HepG2 (cell line): ENCODE measurements around the gene GBA2. TPM values are rescaled to one million over a fixed set of nuclear protein-coding genes. Genes with fewer than 3 reads are reported as not detected.

Experiments
- AKAP8 ChIP-seq: sonication (generic); formaldehyde crosslinking; IDR thresholded peaks from 2 replicates; pipeline ENCODE4 v1.5.1; 2020; ENCODE audit warnings: mild to moderate bottlenecking, missing genetic modification reagents
- ARHGAP35 ChIP-seq: sonication (generic); formaldehyde crosslinking; IDR thresholded peaks from 2 replicates; pipeline ENCODE4 v1.9.0; 2022; ENCODE audit warnings: mild to moderate bottlenecking, inconsistent platforms, moderate library complexity, missing genetic modification reagents, borderline replicate concordance
- ARNTL ChIP-seq: sonication (generic); formaldehyde crosslinking; IDR thresholded peaks from 2 replicates; pipeline ENCODE4 v1.4.0; 2020; ENCODE audit warnings: mild to moderate bottlenecking, missing genetic modification reagents
- FOXM1 ChIP-seq: sonication (generic); formaldehyde crosslinking; IDR thresholded peaks from 2 replicates; pipeline ENCODE4 v1.5.0; 2020; ENCODE audit warnings: missing genetic modification reagents
- FOXP4 ChIP-seq: sonication (generic); formaldehyde crosslinking; IDR thresholded peaks from 2 replicates; pipeline ENCODE4 v1.4.0; 2020; ENCODE audit warnings: missing genetic modification reagents
- KDM5A ChIP-seq: fragments of 200-600 bp; sonication (generic); IDR thresholded peaks from 2 replicates; pipeline ENCODE4 v1.7.0; 2018; ENCODE audit warnings: antibody characterized with exemption, mild to moderate bottlenecking, low read length, borderline replicate concordance
- KLF12 ChIP-seq: sonication (generic); formaldehyde crosslinking; IDR thresholded peaks from 2 replicates; pipeline ENCODE4 v1.4.0; 2020; ENCODE audit warnings: missing genetic modification reagents, borderline replicate concordance
- MEIS1 ChIP-seq: sonication (generic); formaldehyde crosslinking; IDR thresholded peaks from 2 replicates; pipeline ENCODE4 v1.9.0; 2021; ENCODE audit warnings: mild to moderate bottlenecking, missing genetic modification reagents, moderate library complexity, borderline replicate concordance
- MXI1 ChIP-seq: IDR thresholded peaks from 3 replicates; pipeline ENCODE4 v1.6.1; 2012; ENCODE audit warnings: low read depth, low read length, inconsistent platforms, borderline replicate concordance
- NCOA2 ChIP-seq: sonication (generic); formaldehyde crosslinking; IDR thresholded peaks from 2 replicates; pipeline ENCODE4 v1.8.0; 2022; ENCODE audit warnings: inconsistent platforms
- NFIC ChIP-seq: IDR thresholded peaks from 2 replicates; pipeline ENCODE4 v1.6.1; 2012; ENCODE audit warnings: mild to moderate bottlenecking, low read length, inconsistent platforms
- PBX2 ChIP-seq: IDR thresholded peaks from 2 replicates; pipeline ENCODE4 v1.6.1; 2016; ENCODE audit warnings: control low read depth
- RELA ChIP-seq: sonication (generic); formaldehyde crosslinking; IDR thresholded peaks from 2 replicates; pipeline ENCODE4 v1.4.0; 2020; ENCODE audit warnings: missing genetic modification reagents
- RFXAP ChIP-seq: sonication (generic); formaldehyde crosslinking; IDR thresholded peaks from 2 replicates; pipeline ENCODE4 v1.4.0; 2020; ENCODE audit warnings: missing genetic modification reagents, borderline replicate concordance
- SAFB2 ChIP-seq: sonication (generic); formaldehyde crosslinking; IDR thresholded peaks from 2 replicates; pipeline ENCODE4 v1.5.1; 2020; ENCODE audit warnings: missing genetic modification reagents, low read depth, mild to moderate bottlenecking, borderline replicate concordance
- SKI ChIP-seq: fragments of 450-650 bp; IDR thresholded peaks from one replicate; pipeline ENCODE4 v1.6.1; 2018; ENCODE audit warnings: mild to moderate bottlenecking; ENCODE audit not compliant: partially characterized antibody
- SMARCE1 ChIP-seq: fragments of 450-650 bp; IDR thresholded peaks from 2 replicates; pipeline ENCODE4 v1.6.1; 2017; ENCODE audit warnings: borderline replicate concordance
- SP4 ChIP-seq: sonication (generic); formaldehyde crosslinking; IDR thresholded peaks from 2 replicates; pipeline ENCODE4 v1.8.1; 2023; ENCODE audit warnings: mild to moderate bottlenecking, missing genetic modification reagents
- TCF7L2 ChIP-seq: IDR thresholded peaks from 2 replicates; pipeline ENCODE4 v1.6.1; 2011; ENCODE audit warnings: mild to moderate bottlenecking, low read depth, low read length, moderate library complexity
- TP53 ChIP-seq: sonication (generic); formaldehyde crosslinking; conservative IDR thresholded peaks from 2 replicates; pipeline ENCODE4 v1.4.0; 2020; ENCODE audit warnings: missing genetic modification reagents
- USF2 ChIP-seq, 2 experiments: sonication (generic) in 1 of 2; formaldehyde crosslinking in 1 of 2; IDR thresholded peaks; 2 replicates each; pipeline versions ENCODE4 v1.5.1 to v1.6.1; 2011 to 2020; ENCODE audit warnings: borderline replicate concordance in 1 of 2, low read depth in 1 of 2, low read length in 1 of 2, mild to moderate bottlenecking in 1 of 2, missing genetic modification reagents in 1 of 2, moderate library complexity in 1 of 2
- ZMYM2 ChIP-seq: sonication (generic); formaldehyde crosslinking; IDR thresholded peaks from 2 replicates; pipeline ENCODE4 v1.8.0; 2022; ENCODE audit warnings: mild to moderate bottlenecking, missing genetic modification reagents
- ZNF124 ChIP-seq: sonication (generic); formaldehyde crosslinking; IDR thresholded peaks from 2 replicates; pipeline ENCODE4 v1.4.0; 2020; ENCODE audit warnings: missing genetic modification reagents
- ZNF549 ChIP-seq: sonication (generic); formaldehyde crosslinking; IDR thresholded peaks from 2 replicates; pipeline ENCODE4 v1.5.0; 2020; ENCODE audit warnings: missing genetic modification reagents
- ZNF713 ChIP-seq: sonication (generic); formaldehyde crosslinking; IDR thresholded peaks from 2 replicates; pipeline ENCODE4 v1.4.0; 2020; ENCODE audit warnings: mild to moderate bottlenecking, missing genetic modification reagents
- polyA plus RNA-seq, 8 experiments: library from polyadenylated mRNA; depleted of rRNA in 3 of 8; stranded (reverse) in 7 of 8; unstranded in 1 of 8; fragments of >200 nt; fragmentation: Illumina TruSeq in 4 of 8; extraction: Trizol in 4 of 8; gene quantifications; 2 replicates each; pipeline versions ENCODE4 v1.2.1 to v1.2.3, GENCODE V29; 2011 to 2016; ENCODE audit warnings: low read depth in 4 of 8, missing spikeins in 1 of 8, mixed read lengths in 1 of 8; ENCODE audit not compliant: insufficient read depth in 1 of 8
- total RNA-seq, 5 experiments: library from RNA; depleted of rRNA; stranded (reverse); fragments of >200 nt; fragmentation: Illumina TruSeq; extraction: Trizol; gene quantifications; 2 replicates each; pipeline ENCODE4 v1.2.3, GENCODE V29; 2016; ENCODE audit warnings: low read depth in 1 of 5

The GBA2 gene
- total and polyA plus RNA-seq, 2 of the 13 experiments (the other 11 are each of a cell fraction or from before 2014, with no cell fraction given): 37.5 to 86.1 TPM

- TF ChIP-seq PBX2 (CRISPR knock-in tag): no peak
- peak; percentile 43; the same call in 1 of the 2 replicates for TF ChIP-seq ZNF124 (CRISPR knock-in tag)
- TF ChIP-seq RELA: no peak
- no peak for TF ChIP-seq ZNF549 (CRISPR knock-in tag)
- TF ChIP-seq ZMYM2: peak; percentile 95
- no peak for TF ChIP-seq KDM5A
- TF ChIP-seq NCOA2: no peak
- TF ChIP-seq SMARCE1: no peak
- no peak for TF ChIP-seq SKI
- no peak for TF ChIP-seq ARHGAP35 (CRISPR knock-in tag)
- TF ChIP-seq FOXM1: no peak
- peak; percentile 91 for TF ChIP-seq KLF12
- TF ChIP-seq ARNTL (CRISPR knock-in tag): peak; percentile 68
- 0 out of 2 replicates have a peak, but pooled peaks have one; percentile 60 for TF ChIP-seq TP53 (CRISPR knock-in tag)
- peak; percentile 56; the same call in 1 of the 2 replicates for TF ChIP-seq FOXP4
- no peak; the same call in 1 of the 2 replicates for TF ChIP-seq SAFB2 (CRISPR knock-in tag)
- no peak for TF ChIP-seq MXI1
- TF ChIP-seq AKAP8: no peak; the same call in 1 of the 2 replicates
- no peak for TF ChIP-seq TCF7L2
- TF ChIP-seq MEIS1 (CRISPR knock-in tag): peak; percentile 80
- TF ChIP-seq RFXAP (CRISPR knock-in tag): 0 out of 2 replicates have a peak, but pooled peaks have one; percentile 78
- no peak for TF ChIP-seq USF2 (IDR thresholded peaks at IDR 0.05; ENCODE audit: low read depth, low read length)
- no peak for TF ChIP-seq USF2 (CRISPR knock-in tag; IDR thresholded peaks at IDR 0.05; ENCODE audit: borderline replicate concordance)
- TF ChIP-seq ZNF713 (CRISPR knock-in tag): no peak; the same call in 1 of the 2 replicates
- TF ChIP-seq SP4: no peak
- TF ChIP-seq NFIC: no peak
Observed at GRCh38 chr9:35756275-35757225, 7.5 kb upstream of the GBA2 start (continued).
